ENCODE data around the gene COX7A1. TPM values are rescaled to one million over a fixed set of nuclear protein-coding genes. Genes with fewer than 3 reads are reported as not detected.
A peak's percentile ranks its signal among the peaks of the same experiment; 100 is the strongest.

The COX7A1 gene
- total RNA-seq, 1 experiment from 2014 or later, result not detected

DNA sequence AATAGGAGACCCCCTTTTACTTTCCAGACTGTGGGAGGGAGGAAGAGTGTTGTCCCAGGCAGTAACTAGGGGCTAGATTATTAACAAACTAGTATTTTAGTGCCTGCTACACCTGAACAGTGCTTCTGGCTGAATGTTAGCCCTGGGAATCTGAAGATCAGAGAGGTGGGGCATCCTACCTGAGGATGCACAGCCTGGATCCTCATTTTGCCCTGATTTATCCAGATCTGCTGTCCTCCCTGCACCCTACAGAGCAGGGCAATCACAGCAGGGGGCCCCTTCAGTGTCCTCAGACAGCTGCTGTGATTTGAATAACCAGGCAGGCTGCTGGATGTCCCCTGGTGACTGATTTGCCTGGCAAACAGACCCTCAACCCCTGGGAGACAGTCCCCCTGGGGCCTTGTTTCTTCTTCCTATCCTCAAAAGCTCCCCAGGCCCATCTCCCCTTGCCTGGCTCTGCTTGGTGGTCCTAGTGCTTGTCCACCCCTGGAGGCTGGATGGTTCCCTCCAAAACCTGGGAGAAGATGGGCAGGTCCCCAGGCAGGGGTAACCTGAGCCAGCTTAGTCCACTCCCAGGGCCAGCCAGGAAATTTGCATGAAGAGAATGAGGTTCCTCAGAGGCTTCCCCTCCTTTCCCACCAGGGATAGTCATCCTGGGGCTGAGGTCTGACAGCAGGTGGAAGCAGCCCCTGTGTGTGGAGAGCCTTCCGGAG, 41.6 kb downstream of the COX7A1 start, which contains the start of gene OVOL3:
TSS of gene OVOL3 (plus strand) at position 657 of the 713 bp plus-strand sequence. CDS start 60 bp downstream, outside the sequence.
- Histone ChIP-seq H4K5ac (ENCODE audit: insufficient read length, low read depth, low read length) (no peak within 1 kb of the TSS), H2BK20ac (ENCODE audit: low read depth, low read length, poor library complexity, severe bottlenecking) (no peak within 1 kb of the TSS), H2AK5ac (ENCODE audit: insufficient read length, low read length) (no peak within 1 kb of the TSS), H3K4me2 (ENCODE audit: insufficient read depth, insufficient read length, low read length) (no peak within 1 kb of the TSS), H3K27ac (ENCODE audit: insufficient read length, low read depth, low read length) (no peak within 1 kb of the TSS), H3K27me3 (ENCODE audit: insufficient read depth, low read length) (no peaks in the 10 kb centered on the region), H4K20me1 (ENCODE audit: control insufficient read depth, insufficient read depth, insufficient read length) (no peaks in the 10 kb centered on the region), H3K79me1 (ENCODE audit: insufficient read depth, low read depth, low read length, poor library complexity, severe bottlenecking) (no peaks in the 10 kb centered on the region), H3K9me3 (ENCODE audit: control insufficient read depth, low read depth, low read length) (no peaks in the 10 kb centered on the region), H4K8ac (replicated peaks; ENCODE audit: insufficient read length, low read depth, low read length) (no peak within 1 kb of the TSS), H3T11ph (ENCODE audit: low read length) (no peak within 1 kb of the TSS), H2AFZ (ENCODE audit: low read length) (no peak within 1 kb of the TSS), H3K18ac (ENCODE audit: insufficient read length, low read depth, low read length) (no peak within 1 kb of the TSS), H3K14ac (ENCODE audit: insufficient read depth, low read length) (no peak within 1 kb of the TSS), H2BK15ac (ENCODE audit: low read depth, low read length) (no peak within 1 kb of the TSS), H3K4ac (ENCODE audit: low read depth, low read length) (no peak within 1 kb of the TSS), H3K4me1 (ENCODE audit: insufficient read depth, low read length) (peaks cover 2% of the 10 kb centered on the region; the same call in 1 of the 2 replicates), H2BK12ac (ENCODE audit: insufficient read length, low read depth, low read length) (no peak within 1 kb of the TSS), H2BK120ac (ENCODE audit: low read depth, low read length, poor library complexity, severe bottlenecking) (no peak within 1 kb of the TSS), H3K23ac (ENCODE audit: insufficient read length, low read depth, low read length) (no peak within 1 kb of the TSS), H3K56ac (ENCODE audit: insufficient read length, low read depth, low read length) (no peak within 1 kb of the TSS), H4K91ac (ENCODE audit: insufficient read length, low read depth, low read length) (no peak within 1 kb of the TSS), H3K79me2 (ENCODE audit: insufficient read depth, low read length) (no peaks in the 10 kb centered on the region; the same call in 1 of the 2 replicates), H2BK5ac (ENCODE audit: insufficient read length, low read length) (no peak within 1 kb of the TSS), H3K23me2 (ENCODE audit: insufficient read length, low read depth, low read length, poor library complexity, severe bottlenecking) (peaks cover 9% of the 10 kb centered on the region), H3K9ac (ENCODE audit: extremely low read depth, insufficient read length, low read length) (no peak within 1 kb of the TSS)
- Mint-ChIP-seq H3K4me1 (peaks cover 36 to 43% of the 10 kb centered on the region in 2 experiments), H3K9me3 (no peaks in the 10 kb centered on the region; a peak in 1 of 5 replicates), H3K27ac (peak within 1 kb of the TSS in 2 of 3 experiments; percentile 47 to 93; a peak in 5 of 7 replicates), H3K36me3 (ENCODE audit: insufficient read depth in 1 of 3, low read depth in 3 of 3) (peaks cover 11 to 45% (median 33%) of the 10 kb centered on the region in 3 experiments; a peak in 6 of 7 replicates), H3K4me3 (peak within 1 kb of the TSS; percentile 8 to 60; a peak in 3 of 5 replicates), H3K27me3 (ENCODE audit: low read depth) (peaks cover 3% of the 10 kb centered on the region)
- TF ChIP-seq, protein P1, sequence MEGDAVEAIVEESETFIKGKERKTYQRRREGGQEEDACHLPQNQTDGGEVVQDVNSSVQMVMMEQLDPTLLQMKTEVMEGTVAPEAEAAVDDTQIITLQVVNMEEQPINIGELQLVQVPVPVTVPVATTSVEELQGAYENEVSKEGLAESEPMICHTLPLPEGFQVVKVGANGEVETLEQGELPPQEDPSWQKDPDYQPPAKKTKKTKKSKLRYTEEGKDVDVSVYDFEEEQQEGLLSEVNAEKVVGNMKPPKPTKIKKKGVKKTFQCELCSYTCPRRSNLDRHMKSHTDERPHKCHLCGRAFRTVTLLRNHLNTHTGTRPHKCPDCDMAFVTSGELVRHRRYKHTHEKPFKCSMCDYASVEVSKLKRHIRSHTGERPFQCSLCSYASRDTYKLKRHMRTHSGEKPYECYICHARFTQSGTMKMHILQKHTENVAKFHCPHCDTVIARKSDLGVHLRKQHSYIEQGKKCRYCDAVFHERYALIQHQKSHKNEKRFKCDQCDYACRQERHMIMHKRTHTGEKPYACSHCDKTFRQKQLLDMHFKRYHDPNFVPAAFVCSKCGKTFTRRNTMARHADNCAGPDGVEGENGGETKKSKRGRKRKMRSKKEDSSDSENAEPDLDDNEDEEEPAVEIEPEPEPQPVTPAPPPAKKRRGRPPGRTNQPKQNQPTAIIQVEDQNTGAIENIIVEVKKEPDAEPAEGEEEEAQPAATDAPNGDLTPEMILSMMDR (conservative IDR thresholded peaks at IDR 0.05), result no peak
- no CpG with 5 or more reads among the region's 1 CpG for WGBS (ENCODE audit: extremely low coverage, insufficient read length, low lambda C conversion rate)
- DNase-seq, result peak; percentile 80
